Keratinocyte (primary cell): ENCODE measurements around the gene DSCAM.

Experiments used
- EZH2 ChIP-seq: IDR thresholded peaks from one replicate; pipeline ENCODE4 v1.6.1; 2012; ENCODE audit warnings: inconsistent platforms, mild to moderate bottlenecking, low read length, moderate library complexity
- TF ChIP-seq, protein P1 (sequence below), 3 experiments: IDR thresholded peaks in 1 of 3; conservative IDR thresholded peaks in 1 of 3; optimal IDR thresholded peaks in 1 of 3; 2 replicates in 2 of 3; 3 replicates in 1 of 3; pipeline versions ENCODE3 to v1.5.1; 2011; ENCODE audit warnings: low read length in 3 of 3, mild to moderate bottlenecking in 3 of 3, moderate library complexity in 2 of 3, control low read depth in 1 of 3, inconsistent platforms in 1 of 3; ENCODE audit not compliant: insufficient read depth in 2 of 3; ENCODE audit errors: extremely low read depth in 1 of 3

DNA sequence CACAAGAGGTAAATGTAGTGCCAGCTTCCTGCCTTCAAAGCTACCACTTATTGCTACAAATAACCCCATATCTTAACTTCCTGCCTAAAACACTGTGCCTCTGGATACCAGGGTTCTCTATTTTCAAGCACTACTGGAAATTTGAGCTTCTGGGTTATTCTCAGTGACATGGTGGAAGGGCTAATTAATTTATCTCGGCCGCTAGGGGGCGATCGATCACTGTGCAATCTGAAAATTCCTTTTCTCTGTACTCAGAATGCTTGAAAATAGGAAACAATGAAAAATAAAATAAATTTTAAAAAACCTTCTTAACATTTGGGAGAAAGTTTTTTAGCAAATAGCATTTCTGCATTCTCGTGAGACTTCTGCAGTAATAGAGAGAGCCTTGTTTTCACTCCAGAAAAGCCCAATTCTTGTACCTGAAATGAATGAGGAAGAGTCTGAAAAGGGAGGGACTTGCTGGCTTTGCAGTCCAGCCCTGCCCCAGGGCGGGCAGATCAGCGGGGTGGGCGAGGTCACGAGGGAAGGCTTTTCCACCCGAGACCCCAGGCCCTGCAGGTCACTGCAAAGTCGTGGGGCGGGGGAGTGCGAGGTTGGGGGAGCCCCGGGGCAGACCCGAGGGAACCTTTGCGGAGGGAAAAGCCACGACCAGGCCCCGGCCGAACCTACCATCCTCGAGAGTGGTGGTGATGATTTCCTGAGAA is 703.0 kb downstream of the DSCAM start:
- TF ChIP-seq, protein P1, sequence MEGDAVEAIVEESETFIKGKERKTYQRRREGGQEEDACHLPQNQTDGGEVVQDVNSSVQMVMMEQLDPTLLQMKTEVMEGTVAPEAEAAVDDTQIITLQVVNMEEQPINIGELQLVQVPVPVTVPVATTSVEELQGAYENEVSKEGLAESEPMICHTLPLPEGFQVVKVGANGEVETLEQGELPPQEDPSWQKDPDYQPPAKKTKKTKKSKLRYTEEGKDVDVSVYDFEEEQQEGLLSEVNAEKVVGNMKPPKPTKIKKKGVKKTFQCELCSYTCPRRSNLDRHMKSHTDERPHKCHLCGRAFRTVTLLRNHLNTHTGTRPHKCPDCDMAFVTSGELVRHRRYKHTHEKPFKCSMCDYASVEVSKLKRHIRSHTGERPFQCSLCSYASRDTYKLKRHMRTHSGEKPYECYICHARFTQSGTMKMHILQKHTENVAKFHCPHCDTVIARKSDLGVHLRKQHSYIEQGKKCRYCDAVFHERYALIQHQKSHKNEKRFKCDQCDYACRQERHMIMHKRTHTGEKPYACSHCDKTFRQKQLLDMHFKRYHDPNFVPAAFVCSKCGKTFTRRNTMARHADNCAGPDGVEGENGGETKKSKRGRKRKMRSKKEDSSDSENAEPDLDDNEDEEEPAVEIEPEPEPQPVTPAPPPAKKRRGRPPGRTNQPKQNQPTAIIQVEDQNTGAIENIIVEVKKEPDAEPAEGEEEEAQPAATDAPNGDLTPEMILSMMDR (optimal IDR thresholded peaks at IDR 0.05 in 1 of 3, IDR thresholded peaks at IDR 0.05 in 1 of 3, conservative IDR thresholded peaks at IDR 0.05 in 1 of 3; ENCODE audit: extremely low read depth in 1 of 3, insufficient read depth in 2 of 3, low read length in 3 of 3): peak; percentile 39 to 56 (median 55)
- TF ChIP-seq EZH2: no peak
